ENCODE data around the gene ACAA1. TPM values are rescaled to one million over a fixed set of nuclear protein-coding genes. Genes with fewer than 3 reads are reported as not detected.

Gene ACAA1
- total RNA-seq, 4 donors from 2014 or later, result 123 to 324 (median 186) TPM

DNA sequence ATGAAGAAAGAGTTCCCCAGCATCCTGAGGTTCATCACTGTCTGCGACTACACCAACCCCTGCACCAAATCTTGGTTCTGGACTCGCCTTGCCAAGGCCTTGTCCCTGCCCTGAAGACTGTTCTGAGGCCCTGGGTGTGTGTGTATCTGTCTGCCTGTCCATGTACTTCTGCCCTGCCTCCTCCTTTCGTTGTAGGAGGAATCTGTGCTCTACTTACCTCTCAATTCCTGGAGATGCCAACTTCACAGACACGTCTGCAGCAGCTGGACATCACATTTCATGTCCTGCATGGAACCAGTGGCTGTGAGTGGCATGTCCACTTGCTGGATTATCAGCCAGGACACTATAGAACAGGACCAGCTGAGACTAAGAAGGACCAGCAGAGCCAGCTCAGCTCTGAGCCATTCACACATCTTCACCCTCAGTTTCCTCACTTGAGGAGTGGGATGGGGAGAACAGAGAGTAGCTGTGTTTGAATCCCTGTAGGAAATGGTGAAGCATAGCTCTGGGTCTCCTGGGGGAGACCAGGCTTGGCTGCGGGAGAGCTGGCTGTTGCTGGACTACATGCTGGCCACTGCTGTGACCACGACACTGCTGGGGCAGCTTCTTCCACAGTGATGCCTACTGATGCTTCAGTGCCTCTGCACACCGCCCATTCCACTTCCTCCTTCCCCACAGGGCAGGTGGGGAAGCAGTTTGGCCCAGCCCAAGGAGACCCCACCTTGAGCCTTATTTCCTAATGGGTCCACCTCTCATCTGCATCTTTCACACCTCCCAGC lies 4.4 kb upstream of the ACAA1 start:
- peak in 1 of 3 donors; percentile 7 for DNase-seq
- H3K36me3 ChIP-seq, result peaks cover 0 to 13% (median 0%) of the 10 kb centered on the region in 3 donors
- H3K4me1 ChIP-seq, result peaks cover 0 to 24% (median 9%) of the 10 kb centered on the region in 4 donors

DNA sequence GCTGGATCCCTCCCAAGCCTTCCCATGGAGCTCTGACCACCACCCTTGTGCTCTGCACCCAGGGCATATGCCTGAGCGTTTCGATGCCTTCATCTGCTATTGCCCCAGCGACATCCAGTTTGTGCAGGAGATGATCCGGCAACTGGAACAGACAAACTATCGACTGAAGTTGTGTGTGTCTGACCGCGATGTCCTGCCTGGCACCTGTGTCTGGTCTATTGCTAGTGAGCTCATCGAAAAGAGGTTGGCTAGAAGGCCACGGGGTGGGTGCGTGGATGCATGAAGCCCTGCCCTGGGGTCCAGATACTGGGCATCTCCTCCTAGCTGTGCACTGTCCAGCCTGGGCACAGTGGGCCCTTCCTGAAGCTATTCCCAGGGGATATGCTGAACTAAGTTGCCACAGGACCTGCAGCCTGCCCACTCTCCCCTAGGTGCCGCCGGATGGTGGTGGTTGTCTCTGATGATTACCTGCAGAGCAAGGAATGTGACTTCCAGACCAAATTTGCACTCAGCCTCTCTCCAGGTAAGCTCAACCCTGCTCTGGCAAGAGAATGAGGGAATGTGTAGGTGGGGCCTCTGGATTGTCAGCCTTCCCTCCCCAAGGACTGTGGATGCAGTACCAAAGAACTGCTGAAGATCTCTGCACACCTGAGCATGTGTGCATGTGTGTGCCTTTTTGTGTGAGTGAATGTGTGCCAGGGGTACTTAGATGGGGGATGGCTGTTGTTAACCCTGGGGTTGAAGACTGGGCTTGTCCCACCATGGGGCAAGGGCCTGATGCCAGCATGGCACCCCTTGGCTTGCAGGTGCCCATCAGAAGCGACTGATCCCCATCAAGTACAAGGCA lies 3.6 kb upstream of the ACAA1 start:
- DNase-seq, result peak in 1 of 3 donors; percentile 10
- H3K36me3 ChIP-seq, result peaks cover 0 to 13% (median 0%) of the 10 kb centered on the region in 3 donors
- no peaks in the 10 kb centered on the region for H3K9me3 ChIP-seq
- TF ChIP-seq POLR2A (IDR thresholded peaks at IDR 0.05), result no peak
- TF ChIP-seq, protein P1, sequence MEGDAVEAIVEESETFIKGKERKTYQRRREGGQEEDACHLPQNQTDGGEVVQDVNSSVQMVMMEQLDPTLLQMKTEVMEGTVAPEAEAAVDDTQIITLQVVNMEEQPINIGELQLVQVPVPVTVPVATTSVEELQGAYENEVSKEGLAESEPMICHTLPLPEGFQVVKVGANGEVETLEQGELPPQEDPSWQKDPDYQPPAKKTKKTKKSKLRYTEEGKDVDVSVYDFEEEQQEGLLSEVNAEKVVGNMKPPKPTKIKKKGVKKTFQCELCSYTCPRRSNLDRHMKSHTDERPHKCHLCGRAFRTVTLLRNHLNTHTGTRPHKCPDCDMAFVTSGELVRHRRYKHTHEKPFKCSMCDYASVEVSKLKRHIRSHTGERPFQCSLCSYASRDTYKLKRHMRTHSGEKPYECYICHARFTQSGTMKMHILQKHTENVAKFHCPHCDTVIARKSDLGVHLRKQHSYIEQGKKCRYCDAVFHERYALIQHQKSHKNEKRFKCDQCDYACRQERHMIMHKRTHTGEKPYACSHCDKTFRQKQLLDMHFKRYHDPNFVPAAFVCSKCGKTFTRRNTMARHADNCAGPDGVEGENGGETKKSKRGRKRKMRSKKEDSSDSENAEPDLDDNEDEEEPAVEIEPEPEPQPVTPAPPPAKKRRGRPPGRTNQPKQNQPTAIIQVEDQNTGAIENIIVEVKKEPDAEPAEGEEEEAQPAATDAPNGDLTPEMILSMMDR (IDR thresholded peaks at IDR 0.05), result no peak
- no peaks in the 10 kb centered on the region for H3K27me3 ChIP-seq
- H3K4me3 ChIP-seq, result peak overlapping the region in 1 of 4 donors; percentile 94
- peaks cover 0 to 31% (median 11%) of the 10 kb centered on the region in 4 donors for H3K4me1 ChIP-seq
- no peak overlapping the region for H3K27ac ChIP-seq

More for the DNA sequence above, 4.4 kb upstream of the ACAA1 start:
- TF ChIP-seq POLR2A (IDR thresholded peaks at IDR 0.05), result no peak
- TF ChIP-seq, protein P1 (IDR thresholded peaks at IDR 0.05), result no peak
- no peaks in the 10 kb centered on the region for H3K27me3 ChIP-seq
- no peak overlapping the region for H3K4me3 ChIP-seq
- no peaks in the 10 kb centered on the region for H3K9me3 ChIP-seq
- no peak overlapping the region for H3K27ac ChIP-seq

DNA sequence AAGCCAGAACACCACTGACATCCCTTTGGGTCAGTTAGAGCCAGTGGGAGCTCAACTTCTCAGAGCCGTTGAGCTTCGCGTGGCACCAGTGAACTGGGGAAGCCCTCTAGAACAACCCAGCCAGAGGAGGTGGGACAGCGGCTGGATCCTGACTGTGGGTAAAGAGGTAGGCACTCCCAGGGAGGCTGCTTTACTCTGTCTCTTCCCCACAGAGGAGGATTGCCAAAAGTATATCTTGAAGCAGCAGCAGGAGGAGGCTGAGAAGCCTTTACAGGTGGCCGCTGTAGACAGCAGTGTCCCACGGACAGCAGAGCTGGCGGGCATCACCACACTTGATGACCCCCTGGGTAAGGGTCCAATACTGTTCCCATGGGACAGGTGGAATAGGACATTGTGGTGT lies 2.7 kb upstream of the ACAA1 start:
- peak overlapping the region; percentile 77 to 96 (median 89) for H3K4me3 ChIP-seq
- H3K36me3 ChIP-seq, result peaks cover 0 to 14% (median 0%) of the 10 kb centered on the region in 3 donors
- TF ChIP-seq, protein P1 (IDR thresholded peaks at IDR 0.05), result no peak
- TF ChIP-seq POLR2A (IDR thresholded peaks at IDR 0.05), result no peak
- H3K4me1 ChIP-seq, result peaks cover 0 to 40% (median 13%) of the 10 kb centered on the region in 4 donors
- peak overlapping the region in 3 of 4 donors; percentile 86 to 89 (median 86) for H3K27ac ChIP-seq
- no peaks in the 10 kb centered on the region for H3K27me3 ChIP-seq
- DNase-seq, result peak in 1 of 3 donors; percentile 12
- H3K9me3 ChIP-seq, result no peaks in the 10 kb centered on the region

DNA sequence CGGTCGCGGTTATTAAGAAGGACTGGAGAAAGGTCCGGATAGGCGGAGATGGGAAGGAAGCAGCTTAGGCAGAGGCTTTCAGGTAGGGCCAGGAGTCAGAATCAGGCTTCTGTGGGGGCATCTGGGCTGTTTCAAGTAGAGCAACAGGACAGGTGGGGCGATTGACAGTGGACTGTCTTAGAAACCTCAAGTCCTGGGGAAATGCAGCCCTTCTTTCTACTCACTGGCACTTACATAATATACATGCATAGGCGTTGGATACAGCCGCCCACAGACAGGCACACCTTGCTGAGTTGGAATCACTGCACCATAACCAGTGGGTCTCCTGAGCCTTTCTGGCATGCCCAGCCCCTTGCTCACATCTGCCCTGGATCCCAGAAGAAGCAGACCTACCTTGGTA lies 2.3 kb upstream of the ACAA1 start:
- Histone ChIP-seq H3K27me3 (no peaks in the 10 kb centered on the region), H3K27ac (peak overlapping the region; percentile 86 to 94 (median 88)), H3K36me3 (peaks cover 0 to 19% (median 0%) of the 10 kb centered on the region in 3 donors), H3K4me3 (peak overlapping the region; percentile 77 to 96 (median 89)), H3K4me1 (peaks cover 0 to 45% (median 13%) of the 10 kb centered on the region in 4 donors), H3K9me3 (no peaks in the 10 kb centered on the region)
- TF ChIP-seq POLR2A (IDR thresholded peaks at IDR 0.05), result no peak
- TF ChIP-seq, protein P1 (IDR thresholded peaks at IDR 0.05), result no peak
- peak in 2 of 3 donors; percentile 15 to 48 for DNase-seq

DNA sequence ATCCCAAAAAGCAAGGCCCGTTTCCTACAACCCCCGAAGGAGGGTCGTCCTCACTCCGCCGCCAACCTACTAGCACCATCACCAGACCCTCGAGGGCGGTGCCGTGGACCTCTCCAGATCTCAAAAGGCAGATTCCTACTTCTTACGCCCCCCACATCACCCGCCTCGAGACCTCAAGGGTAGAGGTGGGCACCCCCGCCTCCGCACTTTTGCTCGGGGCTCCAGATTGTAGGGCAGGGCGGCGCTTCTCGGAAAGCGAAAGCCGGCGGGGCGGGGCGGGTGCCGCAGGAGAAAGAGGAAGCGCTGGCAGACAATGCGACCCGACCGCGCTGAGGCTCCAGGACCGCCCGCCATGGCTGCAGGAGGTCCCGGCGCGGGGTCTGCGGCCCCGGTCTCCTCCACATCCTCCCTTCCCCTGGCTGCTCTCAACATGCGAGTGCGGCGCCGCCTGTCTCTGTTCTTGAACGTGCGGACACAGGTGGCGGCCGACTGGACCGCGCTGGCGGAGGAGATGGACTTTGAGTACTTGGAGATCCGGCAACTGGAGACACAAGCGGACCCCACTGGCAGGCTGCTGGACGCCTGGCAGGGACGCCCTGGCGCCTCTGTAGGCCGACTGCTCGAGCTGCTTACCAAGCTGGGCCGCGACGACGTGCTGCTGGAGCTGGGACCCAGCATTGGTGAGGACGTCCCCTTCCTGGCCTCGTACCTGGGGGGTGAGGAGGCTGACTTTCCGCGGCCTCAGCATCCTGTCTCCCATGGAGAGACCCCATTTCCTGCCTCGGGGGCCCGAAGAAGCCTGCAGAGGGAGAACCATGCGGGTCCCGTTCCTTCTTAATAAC lies 1.6 kb upstream of the ACAA1 start, which contains the start of gene MYD88:
MYD88 (plus strand) TSS at position 313 of the 842 bp plus-strand sequence; CDS start at position 353, 40 bp downstream.
- Histone ChIP-seq H3K27me3 (no peaks in the 10 kb centered on the region), H3K4me1 (peaks cover 0 to 51% (median 13%) of the 10 kb centered on the region in 4 donors), H3K36me3 (peaks cover 0 to 25% (median 0%) of the 10 kb centered on the region in 3 donors), H3K9me3 (no peaks in the 10 kb centered on the region), H3K27ac (peak within 1 kb of the TSS; percentile 86 to 94 (median 88)), H3K4me3 (peak within 1 kb of the TSS; percentile 77 to 96 (median 89))
- peak; percentile 90 to 95 (median 92) for DNase-seq
- TF ChIP-seq, protein P1 (IDR thresholded peaks at IDR 0.05), result peak in 1 of 6 experiments; percentile 10
- TF ChIP-seq POLR2A (IDR thresholded peaks at IDR 0.05), result peak; percentile 79 to 87
